ENCODE data around the gene COMTD1. TPM values are rescaled to one million over a fixed set of nuclear protein-coding genes. Genes with fewer than 3 reads are reported as not detected.

Gene COMTD1
- total RNA-seq, 1 donor from 2014 or later, result 18.3 TPM

DNA sequence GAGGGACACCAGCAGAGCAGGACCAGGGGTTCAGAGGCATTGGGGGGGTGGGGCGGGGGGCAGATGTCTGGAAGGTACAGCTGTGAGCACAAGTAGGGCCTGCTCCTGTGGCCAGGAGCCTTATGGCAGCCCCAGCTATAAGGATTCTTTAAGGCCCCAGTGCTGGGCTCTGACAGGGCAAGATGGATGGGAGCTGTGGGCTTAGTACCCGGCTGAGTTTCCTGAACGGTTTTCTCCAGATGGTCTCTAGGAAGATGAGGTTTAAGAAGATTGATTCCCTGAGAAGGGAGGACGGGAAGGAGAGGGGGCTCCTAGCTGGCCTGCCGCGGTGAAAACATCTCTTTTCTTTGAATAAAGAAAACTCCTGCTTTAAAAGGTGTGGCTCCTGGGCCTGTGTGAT is 30.1 kb upstream of the COMTD1 start:
- TF ChIP-seq, protein P1, sequence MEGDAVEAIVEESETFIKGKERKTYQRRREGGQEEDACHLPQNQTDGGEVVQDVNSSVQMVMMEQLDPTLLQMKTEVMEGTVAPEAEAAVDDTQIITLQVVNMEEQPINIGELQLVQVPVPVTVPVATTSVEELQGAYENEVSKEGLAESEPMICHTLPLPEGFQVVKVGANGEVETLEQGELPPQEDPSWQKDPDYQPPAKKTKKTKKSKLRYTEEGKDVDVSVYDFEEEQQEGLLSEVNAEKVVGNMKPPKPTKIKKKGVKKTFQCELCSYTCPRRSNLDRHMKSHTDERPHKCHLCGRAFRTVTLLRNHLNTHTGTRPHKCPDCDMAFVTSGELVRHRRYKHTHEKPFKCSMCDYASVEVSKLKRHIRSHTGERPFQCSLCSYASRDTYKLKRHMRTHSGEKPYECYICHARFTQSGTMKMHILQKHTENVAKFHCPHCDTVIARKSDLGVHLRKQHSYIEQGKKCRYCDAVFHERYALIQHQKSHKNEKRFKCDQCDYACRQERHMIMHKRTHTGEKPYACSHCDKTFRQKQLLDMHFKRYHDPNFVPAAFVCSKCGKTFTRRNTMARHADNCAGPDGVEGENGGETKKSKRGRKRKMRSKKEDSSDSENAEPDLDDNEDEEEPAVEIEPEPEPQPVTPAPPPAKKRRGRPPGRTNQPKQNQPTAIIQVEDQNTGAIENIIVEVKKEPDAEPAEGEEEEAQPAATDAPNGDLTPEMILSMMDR (IDR thresholded peaks at IDR 0.05), result no peak
- DNase-seq (no peak), ATAC-seq (no peak)
- Histone ChIP-seq H3K27me3 (ENCODE audit: low read depth) (no peaks in the 10 kb centered on the region), H3K36me3 (no peaks in the 10 kb centered on the region), H3K4me1 (no peaks in the 10 kb centered on the region), H3K9me3 (no peaks in the 10 kb centered on the region), H3K27ac (no peak overlapping the region), H3K4me3 (no peak overlapping the region)
- intact Hi-C loops (cut with DNase I), result no loop called here

DNA sequence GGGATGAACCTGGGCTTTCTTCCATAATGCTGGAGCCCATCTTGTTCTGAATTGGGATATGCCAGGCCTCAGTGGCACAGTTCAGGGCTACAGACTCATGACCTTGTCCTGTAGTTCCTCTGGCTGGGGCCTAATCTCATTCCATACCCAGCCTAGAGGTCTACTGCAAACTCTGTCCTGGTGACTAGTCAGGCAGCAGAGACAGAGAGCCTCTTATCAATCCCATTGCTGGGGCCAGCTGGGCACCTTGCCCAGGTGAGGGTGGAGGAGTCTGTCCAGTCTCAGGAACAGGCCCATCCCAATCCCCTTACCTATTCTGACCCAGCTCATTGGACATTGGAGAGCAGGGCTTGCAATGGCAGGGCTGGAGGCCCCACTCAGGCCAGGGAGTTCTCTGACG is 28.0 kb upstream of the COMTD1 start:
- no peaks in the 10 kb centered on the region for H3K36me3 ChIP-seq
- no peaks in the 10 kb centered on the region for H3K4me1 ChIP-seq
- DNase-seq (no peak), ATAC-seq (peak in 1 of 2 donors; percentile 24)
- intact Hi-C loops (cut with DNase I), result no loop called here
- no peaks in the 10 kb centered on the region for H3K27me3 ChIP-seq (ENCODE audit: low read depth)
- no peaks in the 10 kb centered on the region for H3K9me3 ChIP-seq
- TF ChIP-seq, protein P1 (IDR thresholded peaks at IDR 0.05), result no peak
- H3K4me3 ChIP-seq, result no peak overlapping the region
- H3K27ac ChIP-seq, result no peak overlapping the region

DNA sequence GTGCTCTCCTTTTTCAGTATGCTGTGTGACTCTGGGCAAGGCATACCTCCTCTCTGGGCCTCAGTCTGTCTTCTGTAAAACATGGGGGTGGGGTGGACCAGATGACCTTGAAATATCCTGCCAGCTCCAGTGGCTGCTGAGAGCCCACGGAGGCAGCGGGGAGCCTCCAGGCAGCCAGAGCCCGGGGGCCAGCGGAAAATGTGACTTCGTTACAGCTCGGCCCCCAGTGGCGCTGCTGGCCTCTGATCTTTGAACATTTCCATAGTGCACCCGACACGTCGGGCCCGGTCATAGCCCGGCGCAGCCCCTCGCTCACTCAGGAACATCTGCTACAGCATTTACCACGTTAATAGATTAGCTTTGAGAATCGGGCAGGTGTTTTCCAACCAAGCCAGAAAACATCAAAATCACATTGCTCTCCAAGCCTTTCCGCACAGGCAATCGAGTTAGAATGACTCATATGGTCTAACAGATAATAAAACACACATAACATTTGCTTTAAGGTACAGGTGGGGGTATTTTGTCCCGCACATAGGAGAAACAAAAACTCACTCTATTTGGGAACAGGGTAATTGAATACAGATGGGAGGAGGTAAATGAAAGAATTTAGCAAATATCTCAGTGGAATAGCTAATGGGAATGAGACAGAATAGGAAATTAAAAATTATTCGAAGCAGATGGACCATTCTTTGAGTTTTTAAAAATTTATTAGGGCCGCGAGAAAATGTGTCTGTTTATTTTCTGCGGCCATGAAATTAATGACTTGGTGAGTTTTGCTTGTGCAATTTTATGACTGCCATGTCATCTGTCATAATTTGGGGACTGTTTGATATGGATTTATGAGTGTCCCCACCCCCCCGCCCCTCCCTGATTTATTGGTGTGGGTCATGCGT is 26.3 kb upstream of the COMTD1 start:
- Histone ChIP-seq H3K36me3 (no peaks in the 10 kb centered on the region), H3K4me1 (no peaks in the 10 kb centered on the region), H3K27me3 (ENCODE audit: low read depth) (no peaks in the 10 kb centered on the region), H3K4me3 (no peak overlapping the region), H3K27ac (no peak overlapping the region), H3K9me3 (no peaks in the 10 kb centered on the region)
- TF ChIP-seq, protein P1 (IDR thresholded peaks at IDR 0.05), result no peak
- DNase-seq, result no peak
- ATAC-seq, result no peak
- intact Hi-C loops (cut with DNase I), result no loop called here

DNA sequence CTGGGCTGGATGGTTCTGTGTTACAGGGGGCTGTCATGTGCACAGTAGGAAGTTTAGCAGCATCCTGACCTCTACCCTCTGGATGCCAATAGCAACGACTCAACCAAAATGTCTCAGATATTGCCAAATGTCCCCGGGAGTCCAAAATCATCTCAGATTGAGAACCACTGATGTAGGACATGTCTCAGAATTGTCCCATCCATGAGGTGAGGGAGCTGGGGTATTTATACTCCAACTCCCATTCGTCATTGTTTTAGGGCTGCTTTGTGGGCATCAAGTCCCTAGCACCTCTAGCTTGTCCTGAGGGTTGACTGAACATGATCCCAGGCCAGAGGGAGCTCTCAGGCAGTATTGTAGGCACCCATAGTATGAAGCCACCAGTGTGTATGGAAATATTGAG is 25.2 kb upstream of the COMTD1 start:
- H3K27ac ChIP-seq, result no peak overlapping the region

DNA sequence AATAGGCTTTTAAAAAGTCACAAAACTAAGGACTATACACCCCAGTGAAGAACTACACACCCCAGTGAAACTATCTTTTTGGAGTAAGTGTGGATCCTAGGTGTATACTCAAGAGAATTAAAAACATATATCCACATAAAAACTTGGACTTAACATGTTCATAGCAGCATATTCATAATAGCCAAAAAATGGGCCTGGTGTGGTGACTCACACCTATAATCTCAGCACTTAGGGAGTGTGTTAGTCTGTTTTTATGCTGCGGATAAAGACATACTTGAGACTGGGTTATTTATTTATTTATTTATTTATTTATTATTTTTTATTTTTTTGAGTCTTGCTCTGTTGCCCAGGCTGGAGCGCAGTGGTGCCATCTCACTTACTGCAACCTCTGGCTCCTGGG is 19.0 kb upstream of the COMTD1 start:
- DNase-seq (no peak), ATAC-seq (no peak)
- TF ChIP-seq, protein P1 (IDR thresholded peaks at IDR 0.05), result no peak
- H3K27me3 ChIP-seq (ENCODE audit: low read depth), result no peaks in the 10 kb centered on the region
- no peaks in the 10 kb centered on the region for H3K4me1 ChIP-seq
- no peak overlapping the region for H3K27ac ChIP-seq
- H3K9me3 ChIP-seq, result peaks cover 19% of the 10 kb centered on the region
- intact Hi-C loops (cut with DNase I), result no loop called here
- H3K36me3 ChIP-seq, result no peaks in the 10 kb centered on the region
- H3K4me3 ChIP-seq, result no peak overlapping the region

More for the DNA sequence above, 25.2 kb upstream of the COMTD1 start:
- no peaks in the 10 kb centered on the region for H3K4me1 ChIP-seq
- no peaks in the 10 kb centered on the region for H3K36me3 ChIP-seq
- H3K27me3 ChIP-seq (ENCODE audit: low read depth), result no peaks in the 10 kb centered on the region
- ATAC-seq (no peak), DNase-seq (no peak)
- intact Hi-C loops (cut with DNase I), result no loop called here
- no peaks in the 10 kb centered on the region for H3K9me3 ChIP-seq
- H3K4me3 ChIP-seq, result no peak overlapping the region
- TF ChIP-seq, protein P1 (IDR thresholded peaks at IDR 0.05), result no peak
